Measurements from ENCODE around the gene FAXC. TPM values are rescaled to one million over a fixed set of nuclear protein-coding genes. Genes with fewer than 3 reads are reported as not detected.
A peak's percentile ranks its signal among the peaks of the same experiment; 100 is the strongest.

The FAXC gene
- total and polyA plus RNA-seq, 8 donors, result 0.60 to 6.3 (median 2.4) TPM

DNA sequence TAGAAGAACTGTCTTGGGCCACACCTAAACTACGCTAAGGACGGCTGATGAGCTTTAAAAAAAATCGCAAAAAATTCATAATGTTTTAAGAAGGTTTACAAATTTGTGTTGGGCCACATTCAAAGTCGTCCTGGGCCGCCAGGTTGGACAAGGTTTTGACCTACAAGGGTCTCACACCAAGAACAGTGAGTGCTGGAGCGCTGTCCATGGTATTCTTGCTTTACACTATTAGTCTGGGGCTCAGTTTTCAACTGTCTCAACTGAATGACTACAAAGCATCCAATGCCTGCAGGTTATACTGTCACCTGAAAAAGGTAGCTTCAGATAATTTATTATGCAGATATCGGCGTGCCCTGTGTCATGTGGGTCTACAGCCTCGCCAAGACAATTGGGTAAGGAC lies 3.7 kb upstream of the FAXC start:
- TF ChIP-seq, protein P1, sequence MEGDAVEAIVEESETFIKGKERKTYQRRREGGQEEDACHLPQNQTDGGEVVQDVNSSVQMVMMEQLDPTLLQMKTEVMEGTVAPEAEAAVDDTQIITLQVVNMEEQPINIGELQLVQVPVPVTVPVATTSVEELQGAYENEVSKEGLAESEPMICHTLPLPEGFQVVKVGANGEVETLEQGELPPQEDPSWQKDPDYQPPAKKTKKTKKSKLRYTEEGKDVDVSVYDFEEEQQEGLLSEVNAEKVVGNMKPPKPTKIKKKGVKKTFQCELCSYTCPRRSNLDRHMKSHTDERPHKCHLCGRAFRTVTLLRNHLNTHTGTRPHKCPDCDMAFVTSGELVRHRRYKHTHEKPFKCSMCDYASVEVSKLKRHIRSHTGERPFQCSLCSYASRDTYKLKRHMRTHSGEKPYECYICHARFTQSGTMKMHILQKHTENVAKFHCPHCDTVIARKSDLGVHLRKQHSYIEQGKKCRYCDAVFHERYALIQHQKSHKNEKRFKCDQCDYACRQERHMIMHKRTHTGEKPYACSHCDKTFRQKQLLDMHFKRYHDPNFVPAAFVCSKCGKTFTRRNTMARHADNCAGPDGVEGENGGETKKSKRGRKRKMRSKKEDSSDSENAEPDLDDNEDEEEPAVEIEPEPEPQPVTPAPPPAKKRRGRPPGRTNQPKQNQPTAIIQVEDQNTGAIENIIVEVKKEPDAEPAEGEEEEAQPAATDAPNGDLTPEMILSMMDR (IDR thresholded peaks at IDR 0.05), result no peak
- Histone ChIP-seq H3K4me3 (no peak overlapping the region), H3K36me3 (no peaks in the 10 kb centered on the region), H3K9me3 (no peaks in the 10 kb centered on the region), H3K27me3 (no peaks in the 10 kb centered on the region), H3K27ac (no peak overlapping the region), H3K4me1 (peaks cover 0 to 6% (median 0%) of the 10 kb centered on the region in 3 donors)
- DNase-seq, result no peak
- no peak for FAIRE-seq
- intact Hi-C loops (cut with DNase I), result no loop called here
- 65 to 71% methylated on average over 9 of the region's 9 CpGs for WGBS, 2 donors
- no peak for ATAC-seq

DNA sequence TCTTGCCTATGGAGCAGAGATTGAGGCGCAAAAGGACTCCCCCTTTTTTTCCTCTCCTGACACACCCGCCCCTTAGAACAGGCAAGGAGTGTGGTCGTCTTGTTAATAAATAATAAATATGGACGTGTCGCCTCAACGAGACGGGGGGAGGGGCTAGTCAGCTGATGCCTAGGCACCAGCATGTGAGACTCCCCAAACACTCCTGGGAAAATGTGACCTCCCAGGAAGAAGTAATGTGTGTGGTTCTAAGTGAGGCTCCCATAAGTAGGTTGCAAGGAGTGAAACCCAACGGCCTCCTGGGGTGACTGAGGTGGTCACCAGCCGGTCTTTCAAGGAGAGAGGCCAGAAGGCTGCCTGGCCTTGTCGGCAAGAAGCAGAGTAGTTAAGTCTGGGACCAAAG lies 1.1 kb upstream of the FAXC start:
- intact Hi-C loops (cut with DNase I), result no loop called here
- H3K27ac ChIP-seq, result peak overlapping the region in 1 of 4 donors; percentile 72
- H3K36me3 ChIP-seq, result no peaks in the 10 kb centered on the region
- peaks cover 0 to 6% (median 0%) of the 10 kb centered on the region in 3 donors for H3K4me1 ChIP-seq
- ATAC-seq, result peak; percentile 10 to 48 (median 20)
- H3K9me3 ChIP-seq, result no peaks in the 10 kb centered on the region
- H3K27me3 ChIP-seq, result no peaks in the 10 kb centered on the region
- TF ChIP-seq, protein P1 (IDR thresholded peaks at IDR 0.05), result no peak
- DNase-seq, result peak in 3 of 6 donors; percentile 16 to 33 (median 25)
- H3K4me3 ChIP-seq, result peak overlapping the region in 2 of 4 donors; percentile 78
- FAIRE-seq, result no peak
- WGBS, 2 donors, result 12 to 14% methylated on average over 10 of the region's 10 CpGs

DNA sequence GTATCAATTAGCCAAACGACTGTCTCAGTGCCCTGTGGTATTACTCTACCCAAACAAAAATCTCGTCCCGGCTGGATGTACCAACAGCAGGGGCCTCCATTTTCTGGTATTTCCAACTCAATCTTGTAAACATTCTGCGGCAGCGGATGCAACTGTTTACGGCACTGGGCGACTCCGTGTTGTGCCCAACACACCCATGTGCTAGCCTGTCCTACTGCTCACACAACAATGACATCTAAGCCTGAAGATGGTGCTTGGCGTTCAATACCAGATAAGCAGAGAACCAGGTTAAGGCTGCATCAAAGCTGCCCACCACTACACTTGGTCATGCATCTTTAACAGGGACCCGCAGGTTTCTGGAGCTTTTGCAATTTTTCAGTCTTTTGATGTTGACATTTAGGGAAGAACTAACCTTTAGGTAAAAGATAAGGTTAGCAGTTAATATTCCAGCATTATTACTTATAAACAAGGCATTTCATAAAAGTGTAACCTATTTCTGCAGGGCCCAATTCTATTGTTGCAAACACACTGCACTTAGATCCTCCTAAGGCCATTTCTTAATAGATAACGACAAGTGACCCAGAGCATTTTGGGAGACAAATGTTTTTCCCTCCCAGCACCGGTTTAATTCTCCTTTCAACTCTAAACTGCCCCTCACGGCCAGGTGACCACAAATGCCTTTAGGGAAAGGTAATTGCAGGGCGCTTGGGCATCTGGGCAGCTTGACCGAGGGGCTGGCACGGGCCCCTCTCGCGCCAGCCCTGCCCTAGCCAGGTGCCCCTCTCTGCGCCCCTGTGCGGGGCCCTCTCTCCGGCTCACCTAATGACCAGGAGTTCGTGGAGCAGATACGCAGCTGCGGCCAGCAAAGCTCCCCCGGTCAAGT lies 945 bp downstream of the FAXC start:
- no peaks in the 10 kb centered on the region for H3K27me3 ChIP-seq
- WGBS, 2 donors, result 55 to 57% methylated on average over 25 of the region's 25 CpGs
- H3K27ac ChIP-seq, result peak overlapping the region in 1 of 4 donors; percentile 4
- ATAC-seq (peak in 1 of 4 donors; percentile 2), FAIRE-seq (no peak), DNase-seq (peak in 1 of 6 donors; percentile 6)
- H3K4me1 ChIP-seq, result peaks cover 0 to 6% (median 0%) of the 10 kb centered on the region in 3 donors
- intact Hi-C loops (cut with DNase I), result no loop called here
- H3K9me3 ChIP-seq, result no peaks in the 10 kb centered on the region
- no peaks in the 10 kb centered on the region for H3K36me3 ChIP-seq
- H3K4me3 ChIP-seq, result peak overlapping the region; percentile 45 to 78 (median 77)
- TF ChIP-seq, protein P1 (IDR thresholded peaks at IDR 0.05), result no peak

DNA sequence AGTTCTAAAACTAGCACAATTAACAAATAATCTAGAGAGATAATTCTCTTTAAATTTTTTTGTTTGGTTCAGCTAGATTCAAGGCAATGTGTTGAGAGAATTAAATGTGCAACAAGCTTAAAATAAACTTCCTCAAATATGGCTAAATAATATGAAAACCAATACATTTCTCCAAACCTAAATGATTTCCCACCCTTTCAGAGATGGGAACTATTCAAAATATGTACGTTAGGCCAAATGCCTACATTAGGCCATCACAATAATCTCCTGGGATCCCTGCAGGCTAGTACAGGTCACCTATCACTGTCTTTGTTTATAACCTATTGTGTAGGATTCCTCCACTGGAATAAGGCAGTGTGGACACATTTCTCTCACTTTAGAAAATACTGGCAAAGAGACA lies 1.7 kb downstream of the FAXC start:
- Histone ChIP-seq H3K27ac (no peak overlapping the region), H3K4me1 (peaks cover 0 to 6% (median 0%) of the 10 kb centered on the region in 3 donors), H3K27me3 (no peaks in the 10 kb centered on the region), H3K4me3 (no peak overlapping the region), H3K36me3 (no peaks in the 10 kb centered on the region), H3K9me3 (no peaks in the 10 kb centered on the region)
- FAIRE-seq (no peak), DNase-seq (no peak), ATAC-seq (no peak)
- TF ChIP-seq, protein P1 (IDR thresholded peaks at IDR 0.05), result no peak
- intact Hi-C loops (cut with DNase I), result no loop called here
- WGBS, 2 donors, result 70 to 85% methylated on average over 1 of the region's 1 CpG

DNA sequence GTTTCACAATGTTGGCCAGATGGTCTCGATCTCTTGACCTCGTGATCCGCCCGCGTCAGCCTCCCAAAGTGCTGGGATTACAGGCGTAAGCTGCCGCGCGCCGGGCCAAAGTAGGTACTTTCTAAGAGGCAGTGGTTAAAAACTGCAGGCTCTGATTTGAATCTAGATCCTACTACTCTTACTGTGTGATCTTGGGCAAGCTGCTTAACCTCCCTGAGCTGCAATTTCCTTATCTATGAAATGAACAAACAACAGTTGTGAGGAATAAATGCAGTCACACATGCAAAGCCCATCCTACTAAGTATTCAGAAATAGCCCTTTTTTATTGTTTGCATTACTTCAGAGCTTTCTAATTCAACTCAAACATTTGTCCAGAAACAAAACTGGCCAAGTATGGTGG lies 2.9 kb downstream of the FAXC start:
- H3K36me3 ChIP-seq, result no peaks in the 10 kb centered on the region
- H3K4me3 ChIP-seq, result no peak overlapping the region
- DNase-seq, result no peak
- FAIRE-seq, result no peak
- intact Hi-C loops (cut with DNase I), result no loop called here
- ATAC-seq, result no peak
- H3K27ac ChIP-seq, result no peak overlapping the region
- peaks cover 0 to 6% (median 0%) of the 10 kb centered on the region in 3 donors for H3K4me1 ChIP-seq
- TF ChIP-seq, protein P1 (IDR thresholded peaks at IDR 0.05), result no peak
- WGBS, 2 donors, result 95 to 97% methylated on average over 10 of the region's 10 CpGs
- no peaks in the 10 kb centered on the region for H3K27me3 ChIP-seq
- H3K9me3 ChIP-seq, result no peaks in the 10 kb centered on the region

Measured in pancreas (tissue), 10 donors.